Left ventricle myocardium inferior (tissue), 1 donor: ENCODE measurements around the gene CAPN2. TPM values are rescaled to one million over a fixed set of nuclear protein-coding genes. Genes with fewer than 3 reads are reported as not detected.

Experiments
- DNase-seq: peaks from one replicate; pipeline ENCODE4 v3.0.0-alpha.2; 2020
- H3K27ac ChIP-seq: fragments of 200-600 bp; replicated peaks from 2 replicates; pipeline ENCODE4 v1.8.0; 2021
- H3K27me3 ChIP-seq: fragments of 200-600 bp; 2 replicates; pipeline ENCODE4 v1.8.0; 2021; ENCODE audit warnings: low read depth
- H3K36me3 ChIP-seq: fragments of 200-600 bp; 2 replicates; pipeline ENCODE4 v1.8.0; 2021
- H3K4me1 ChIP-seq: fragments of 200-600 bp; 2 replicates; pipeline ENCODE4 v1.8.0; 2021
- H3K4me3 ChIP-seq: fragments of 200-600 bp; 2 replicates; pipeline ENCODE4 v1.8.0; 2021; ENCODE audit warnings: mild to moderate bottlenecking, moderate library complexity
- H3K9me3 ChIP-seq: fragments of 200-600 bp; replicated peaks from 2 replicates; pipeline ENCODE4 v1.8.0; 2021
- intact Hi-C: fragments of 100-400 bp; cut with micrococcal nuclease; formaldehyde crosslinking; loops from one replicate; pipeline ENCODE4 v1.11.0; 2022
- total RNA-seq: library from RNA; stranded (reverse); fragmentation: NEBNext Ultra II Directional; extraction: Animal tissue kit (Norgen Biotek cat#: 25700); gene quantifications from one replicate; pipeline ENCODE4 v1.2.1, GENCODE V29; 2021
- TF ChIP-seq, protein P1 (sequence below): fragments of 200-600 bp; IDR thresholded peaks from 2 replicates; pipeline ENCODE4 v1.8.0; 2021; ENCODE audit warnings: antibody characterized with exemption, mild to moderate bottlenecking, borderline replicate concordance
- donor health status: DM: no; HTN: yes; CAD: no; lungs with severe emphysema.

CAPN2 gene
- total RNA-seq, 1 donor from 2014 or later, result 65.3 TPM

- TF ChIP-seq, protein P1, sequence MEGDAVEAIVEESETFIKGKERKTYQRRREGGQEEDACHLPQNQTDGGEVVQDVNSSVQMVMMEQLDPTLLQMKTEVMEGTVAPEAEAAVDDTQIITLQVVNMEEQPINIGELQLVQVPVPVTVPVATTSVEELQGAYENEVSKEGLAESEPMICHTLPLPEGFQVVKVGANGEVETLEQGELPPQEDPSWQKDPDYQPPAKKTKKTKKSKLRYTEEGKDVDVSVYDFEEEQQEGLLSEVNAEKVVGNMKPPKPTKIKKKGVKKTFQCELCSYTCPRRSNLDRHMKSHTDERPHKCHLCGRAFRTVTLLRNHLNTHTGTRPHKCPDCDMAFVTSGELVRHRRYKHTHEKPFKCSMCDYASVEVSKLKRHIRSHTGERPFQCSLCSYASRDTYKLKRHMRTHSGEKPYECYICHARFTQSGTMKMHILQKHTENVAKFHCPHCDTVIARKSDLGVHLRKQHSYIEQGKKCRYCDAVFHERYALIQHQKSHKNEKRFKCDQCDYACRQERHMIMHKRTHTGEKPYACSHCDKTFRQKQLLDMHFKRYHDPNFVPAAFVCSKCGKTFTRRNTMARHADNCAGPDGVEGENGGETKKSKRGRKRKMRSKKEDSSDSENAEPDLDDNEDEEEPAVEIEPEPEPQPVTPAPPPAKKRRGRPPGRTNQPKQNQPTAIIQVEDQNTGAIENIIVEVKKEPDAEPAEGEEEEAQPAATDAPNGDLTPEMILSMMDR, result no peak
- intact Hi-C loops, result no loop called here
- H3K4me3 ChIP-seq, result peak overlapping the region; percentile 33
- H3K36me3 ChIP-seq, result peaks cover 32% of the 10 kb centered on the region
- H3K4me1 ChIP-seq, result peaks cover 93% of the 10 kb centered on the region
- no peaks in the 10 kb centered on the region for H3K9me3 ChIP-seq
- H3K27ac ChIP-seq, result peak overlapping the region; percentile 86
- DNase-seq, result no peak
- no peaks in the 10 kb centered on the region for H3K27me3 ChIP-seq
Measured at GRCh38 chr1:223727541-223727940, 15.2 kb downstream of the CAPN2 start.

- H3K27ac ChIP-seq, result peak overlapping the region; percentile 85
- DNase-seq, result no peak
- no peaks in the 10 kb centered on the region for H3K27me3 ChIP-seq
- H3K4me3 ChIP-seq, result no peak overlapping the region
- TF ChIP-seq, protein P1, result no peak
- peaks cover 93% of the 10 kb centered on the region for H3K4me1 ChIP-seq
- H3K36me3 ChIP-seq, result peaks cover 11% of the 10 kb centered on the region
- H3K9me3 ChIP-seq, result no peaks in the 10 kb centered on the region
- intact Hi-C loops, result no loop called here
Measured at GRCh38 chr1:223729906-223730305, 17.6 kb downstream of the CAPN2 start.

GRCh38 chr1:223730479-223731132 lies 18.3 kb downstream of the CAPN2 start:
- intact Hi-C loops, result no loop called here
- Histone ChIP-seq H3K27me3 (no peaks in the 10 kb centered on the region), H3K27ac (peak overlapping the region; percentile 85), H3K9me3 (no peaks in the 10 kb centered on the region), H3K36me3 (peaks cover 11% of the 10 kb centered on the region), H3K4me3 (no peak overlapping the region), H3K4me1 (peaks cover 93% of the 10 kb centered on the region)
- DNase-seq, result no peak
- TF ChIP-seq, protein P1, result no peak

GRCh38 chr1:223731133-223731770 lies 18.9 kb downstream of the CAPN2 start:
- TF ChIP-seq, protein P1, result no peak
- peak overlapping the region; percentile 85 for H3K27ac ChIP-seq
- peak overlapping the region; percentile 21 for H3K4me3 ChIP-seq
- intact Hi-C loops, result no loop called here
- H3K9me3 ChIP-seq, result no peaks in the 10 kb centered on the region
- H3K4me1 ChIP-seq, result peaks cover 93% of the 10 kb centered on the region
- H3K36me3 ChIP-seq, result peaks cover 11% of the 10 kb centered on the region
- no peaks in the 10 kb centered on the region for H3K27me3 ChIP-seq
- peak; percentile 72 for DNase-seq

- Histone ChIP-seq H3K27ac (peak overlapping the region; percentile 85), H3K4me1 (peaks cover 93% of the 10 kb centered on the region), H3K4me3 (peak overlapping the region; percentile 16), H3K36me3 (peaks cover 10% of the 10 kb centered on the region), H3K9me3 (no peaks in the 10 kb centered on the region), H3K27me3 (no peaks in the 10 kb centered on the region)
- TF ChIP-seq, protein P1, result no peak
- DNase-seq, result peak; percentile 58
- intact Hi-C loops, result no loop called here
Measured at GRCh38 chr1:223732993-223733798, 20.9 kb downstream of the CAPN2 start.
